Measurements from ENCODE around the gene GTPBP6.
A peak's percentile ranks its signal among the peaks of the same experiment; 100 is the strongest.
"Not testable (repeated sequence)": the region's sequence is repeated elsewhere in the genome, so short reads cannot be mapped to it uniquely, and the experiment has no call there.

Gene GTPBP6

DNA sequence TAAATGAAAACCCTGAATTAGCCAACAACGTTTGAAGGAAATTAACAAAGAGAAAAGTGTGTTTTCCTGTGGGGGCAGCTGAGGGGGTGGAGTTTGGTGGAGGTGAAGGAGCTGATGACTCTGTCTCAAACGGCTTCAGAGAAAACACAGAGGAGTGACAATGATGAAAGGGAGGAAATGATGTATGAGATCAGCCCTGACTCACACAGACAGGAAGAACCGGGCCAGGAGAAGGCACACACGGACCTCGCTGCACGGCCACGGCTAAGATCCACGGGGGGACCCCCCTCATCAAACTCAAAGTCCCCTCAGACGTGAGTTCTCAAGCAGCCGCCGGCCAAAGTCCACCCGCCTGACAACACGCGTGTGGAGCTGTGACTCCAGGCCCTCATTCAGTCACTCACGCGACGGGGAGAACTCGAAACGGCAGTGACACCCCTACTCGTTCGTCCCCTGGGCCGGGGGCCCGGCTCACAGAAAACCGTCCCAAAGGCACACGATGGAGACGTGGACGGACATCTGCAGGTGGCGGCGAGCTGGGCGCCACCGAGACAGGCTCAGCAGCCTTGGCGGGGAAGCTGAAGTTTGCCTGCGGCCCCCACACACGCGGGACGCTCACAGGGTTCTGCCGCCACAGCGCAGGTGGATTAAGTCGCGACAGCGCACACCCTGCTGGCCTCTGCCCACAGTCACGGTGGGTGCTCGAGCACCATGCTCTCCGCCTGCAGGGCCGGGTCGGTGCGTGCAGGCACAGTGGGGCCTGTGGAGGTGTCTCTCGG is 39.3 kb upstream of the GTPBP6 start:
- no peak overlapping the region for H3K4me3 ChIP-seq (ENCODE audit: low read depth, low read length)
- H3K27ac ChIP-seq (ENCODE audit: low read depth, low read length): peak overlapping the region; percentile 12; the same call in 1 of the 2 replicates
- peaks cover 8% of the 10 kb centered on the region for H3K4me1 ChIP-seq (ENCODE audit: control insufficient read depth, insufficient read depth, low read length, unreplicated experiment)
- H3K36me3 ChIP-seq (ENCODE audit: insufficient read depth, low read length): peaks cover 31% of the 10 kb centered on the region
- H2AFZ ChIP-seq (ENCODE audit: low read length, unreplicated experiment): no peak overlapping the region
- H3K27me3 ChIP-seq (ENCODE audit: insufficient read depth, low read length): no peaks in the 10 kb centered on the region
- peaks cover 12% of the 10 kb centered on the region for H3K79me2 ChIP-seq (ENCODE audit: control insufficient read depth, insufficient read depth, low read length, unreplicated experiment)

DNA sequence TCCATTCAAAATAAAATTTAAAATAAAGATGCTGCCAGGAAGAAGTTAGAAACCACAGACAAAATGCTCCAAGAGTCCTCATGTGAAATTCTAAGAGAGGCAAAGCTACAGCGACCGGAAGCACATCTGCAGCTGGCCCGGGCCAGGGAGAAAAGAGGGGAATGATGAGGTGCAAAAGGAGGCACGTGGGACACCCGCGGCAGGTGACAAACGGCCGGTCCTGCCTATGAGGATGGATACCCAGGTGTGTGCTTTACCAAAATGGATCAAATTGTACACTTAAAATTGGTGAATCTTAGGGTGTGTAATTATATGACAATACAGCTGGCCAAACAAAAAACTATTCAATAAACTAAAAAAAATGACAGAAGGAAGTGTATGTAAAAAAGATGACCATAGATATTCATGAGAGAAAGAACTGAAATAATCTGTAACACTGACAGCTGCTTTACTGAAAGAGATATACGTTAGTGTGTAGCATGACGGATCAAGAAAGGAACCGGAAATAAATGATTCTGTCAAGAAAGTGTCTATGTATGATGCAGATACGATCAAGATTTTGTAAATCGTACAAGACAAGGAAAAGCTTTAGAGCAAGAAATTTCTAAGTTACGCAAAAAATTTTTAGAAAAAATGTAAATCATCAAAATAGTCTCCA is 38.6 kb upstream of the GTPBP6 start:
- H3K36me3 ChIP-seq (ENCODE audit: insufficient read depth, low read length): peaks cover 36% of the 10 kb centered on the region
- H3K4me3 ChIP-seq (ENCODE audit: low read depth, low read length): no peak overlapping the region
- peaks cover 8% of the 10 kb centered on the region for H3K4me1 ChIP-seq (ENCODE audit: control insufficient read depth, insufficient read depth, low read length, unreplicated experiment)
- no peak overlapping the region for H2AFZ ChIP-seq (ENCODE audit: low read length, unreplicated experiment)
- H3K27ac ChIP-seq (ENCODE audit: low read depth, low read length): peak overlapping the region; percentile 12; the same call in 1 of the 2 replicates
- H3K79me2 ChIP-seq (ENCODE audit: control insufficient read depth, insufficient read depth, low read length, unreplicated experiment): peaks cover 12% of the 10 kb centered on the region
- no peaks in the 10 kb centered on the region for H3K27me3 ChIP-seq (ENCODE audit: insufficient read depth, low read length)

DNA sequence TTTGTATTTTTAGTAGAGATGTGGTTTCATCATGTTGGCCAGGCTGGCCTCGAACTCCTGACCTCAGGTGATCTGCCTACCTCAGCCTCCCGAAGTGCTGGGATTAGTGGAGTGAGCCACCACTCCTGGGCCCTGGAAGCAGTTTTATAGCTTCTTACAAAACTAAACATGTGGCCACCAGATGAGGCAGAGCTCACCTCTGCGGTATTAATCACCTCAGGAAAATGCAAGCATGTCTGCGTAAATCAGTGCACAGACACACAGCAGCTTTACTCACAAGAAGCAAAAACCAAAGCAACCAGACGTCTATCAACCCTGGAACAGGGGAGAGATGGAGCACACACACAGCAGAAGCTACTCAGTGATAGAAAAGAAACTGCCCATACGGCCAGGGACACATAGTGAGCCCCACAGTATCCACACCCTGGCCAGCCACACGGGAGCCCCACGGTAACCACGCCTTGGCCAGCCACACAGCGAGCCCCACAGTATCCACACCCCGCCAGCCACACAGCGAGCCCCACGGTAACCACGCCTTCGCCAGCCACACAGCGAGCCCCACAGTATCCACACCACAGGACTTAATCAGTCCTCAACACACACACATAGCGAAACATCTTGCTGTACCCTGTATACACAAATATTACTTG is 37.9 kb upstream of the GTPBP6 start:
- Histone ChIP-seq H3K4me3 (ENCODE audit: low read depth, low read length) (no peak overlapping the region), H3K79me2 (ENCODE audit: control insufficient read depth, insufficient read depth, low read length, unreplicated experiment) (peaks cover 12% of the 10 kb centered on the region), H3K27ac (ENCODE audit: low read depth, low read length) (no peak overlapping the region), H3K4me1 (ENCODE audit: control insufficient read depth, insufficient read depth, low read length, unreplicated experiment) (peaks cover 8% of the 10 kb centered on the region), H2AFZ (ENCODE audit: low read length, unreplicated experiment) (no peak overlapping the region), H3K27me3 (ENCODE audit: insufficient read depth, low read length) (no peaks in the 10 kb centered on the region), H3K36me3 (ENCODE audit: insufficient read depth, low read length) (peaks cover 35% of the 10 kb centered on the region)

DNA sequence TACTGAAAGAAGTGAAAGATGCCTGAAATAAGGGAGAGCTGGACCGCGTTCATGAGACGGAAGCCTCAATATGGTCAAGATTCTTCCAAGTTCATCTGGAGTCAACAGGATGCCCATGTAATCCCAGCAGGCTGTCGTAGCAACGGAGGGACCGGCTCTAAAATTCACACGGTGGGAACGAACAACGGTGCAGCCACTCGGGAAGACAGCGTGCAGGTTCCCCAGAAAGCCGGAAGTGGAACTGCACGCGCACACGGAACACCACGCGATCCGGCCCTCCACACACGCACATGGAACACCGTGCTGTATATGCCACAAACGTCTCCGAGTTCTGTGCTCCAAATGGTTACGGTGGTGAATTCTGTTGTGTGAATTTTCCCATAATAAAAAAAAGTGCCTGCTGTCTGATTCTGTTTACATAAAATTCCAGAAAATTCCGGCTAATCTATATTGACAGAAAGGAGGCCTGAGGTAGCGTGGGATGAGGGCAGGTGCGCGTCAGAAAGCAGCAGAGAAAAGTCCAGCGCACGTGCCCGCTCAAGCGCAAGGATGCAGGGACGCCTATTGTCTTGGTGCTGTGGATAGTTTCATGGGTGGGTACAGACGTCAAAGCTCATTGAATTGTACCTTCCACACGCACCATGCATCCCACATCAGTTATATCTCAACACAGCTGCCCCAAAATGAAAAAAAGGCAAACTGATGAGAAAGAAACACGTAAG is 36.9 kb upstream of the GTPBP6 start:
- peaks cover 27% of the 10 kb centered on the region for H3K36me3 ChIP-seq (ENCODE audit: insufficient read depth, low read length)

DNA sequence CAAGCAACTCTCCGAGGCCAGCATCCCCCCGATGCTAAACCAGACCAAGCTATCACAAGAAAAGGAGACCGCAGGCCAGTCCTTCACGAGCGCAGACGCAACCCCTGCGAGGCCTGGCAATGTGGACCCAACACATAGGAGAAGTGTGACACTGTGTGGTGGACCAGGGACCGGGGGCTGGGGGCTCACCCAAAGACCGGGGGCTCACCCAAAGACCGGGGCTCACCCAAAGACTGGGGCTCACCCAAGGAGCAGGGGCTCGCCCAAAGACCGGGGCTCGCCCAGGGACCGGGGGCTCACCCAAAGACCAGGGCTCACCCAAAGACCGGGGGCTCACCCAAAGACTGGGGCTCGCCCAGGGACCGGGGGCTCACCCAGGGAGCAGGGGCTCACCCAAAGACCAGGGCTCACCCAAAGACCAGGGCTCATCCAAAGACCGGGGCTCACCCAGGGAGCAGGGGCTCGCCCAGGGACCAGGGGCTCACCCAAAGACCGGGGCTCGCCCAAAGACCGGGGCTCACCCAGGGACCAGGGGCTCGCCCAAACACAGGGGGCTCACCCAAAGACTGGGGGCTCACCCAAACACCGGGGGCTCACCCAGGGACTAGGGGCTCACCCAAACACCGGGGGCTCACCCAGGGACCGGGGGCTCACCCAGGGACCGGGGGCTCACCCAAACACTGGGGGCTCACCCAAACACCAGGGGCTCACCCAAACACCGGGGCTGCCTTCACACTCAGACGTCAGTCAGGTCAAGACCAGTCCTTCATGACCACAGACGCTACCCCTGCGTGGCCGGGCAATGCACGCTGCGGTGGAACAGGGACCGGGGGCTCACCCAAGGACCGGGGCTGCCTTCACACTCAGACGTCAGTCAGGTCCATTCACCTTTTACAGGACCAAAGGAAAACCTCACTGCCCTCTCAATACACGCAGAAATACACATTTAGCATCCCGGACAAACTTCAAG is 35.3 kb upstream of the GTPBP6 start:
- H3K79me2 ChIP-seq (ENCODE audit: control insufficient read depth, insufficient read depth, low read length, unreplicated experiment): peaks cover 12% of the 10 kb centered on the region

More for the DNA sequence above, 36.9 kb upstream of the GTPBP6 start:
- Histone ChIP-seq H2AFZ (ENCODE audit: low read length, unreplicated experiment) (no peak overlapping the region), H3K4me1 (ENCODE audit: control insufficient read depth, insufficient read depth, low read length, unreplicated experiment) (peaks cover 8% of the 10 kb centered on the region), H3K4me3 (ENCODE audit: low read depth, low read length) (no peak overlapping the region), H3K27ac (ENCODE audit: low read depth, low read length) (no peak overlapping the region), H3K27me3 (ENCODE audit: insufficient read depth, low read length) (no peaks in the 10 kb centered on the region), H3K79me2 (ENCODE audit: control insufficient read depth, insufficient read depth, low read length, unreplicated experiment) (peaks cover 12% of the 10 kb centered on the region)

DNA sequence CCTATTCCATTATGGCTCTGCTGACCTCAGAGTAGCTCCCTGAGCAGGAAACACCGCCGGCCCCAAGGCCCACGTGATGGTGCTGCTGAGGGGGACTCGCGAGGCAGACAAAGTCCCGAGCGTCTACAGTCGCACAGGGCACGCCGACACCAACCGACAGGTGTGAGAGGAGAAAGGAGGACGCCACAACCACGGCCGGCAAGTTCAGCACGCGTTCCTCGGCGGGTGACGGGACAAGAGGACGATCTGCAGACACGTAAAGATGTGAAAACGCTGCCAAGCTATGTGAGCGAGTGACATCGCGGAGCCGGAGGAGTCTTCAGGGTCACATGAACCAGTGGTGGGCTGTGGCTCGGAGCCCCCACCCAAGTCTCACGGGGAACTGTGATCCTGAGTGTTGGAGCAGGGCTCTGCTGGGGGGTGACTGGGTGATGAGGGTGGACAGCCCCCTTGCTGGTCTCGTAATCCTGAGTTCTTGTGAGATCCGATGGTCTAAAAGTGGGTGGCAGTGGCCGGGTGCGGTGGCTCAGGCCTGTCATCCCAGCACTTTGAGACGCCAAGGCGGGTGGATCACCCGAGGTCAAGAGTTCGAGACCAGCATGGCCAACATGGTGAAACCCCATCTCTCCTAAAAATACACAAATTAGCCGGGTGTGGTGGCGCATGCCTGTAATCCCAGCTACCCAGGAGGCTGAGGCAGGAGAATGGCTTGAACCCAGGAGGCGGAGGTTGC is 34.2 kb upstream of the GTPBP6 start:
- Histone ChIP-seq H3K27me3 (ENCODE audit: insufficient read depth, low read length) (no peaks in the 10 kb centered on the region), H3K4me1 (ENCODE audit: control insufficient read depth, insufficient read depth, low read length, unreplicated experiment) (peaks cover 5% of the 10 kb centered on the region), H3K4me3 (ENCODE audit: low read depth, low read length) (no peak overlapping the region), H3K79me2 (ENCODE audit: control insufficient read depth, insufficient read depth, low read length, unreplicated experiment) (peaks cover 12% of the 10 kb centered on the region), H2AFZ (ENCODE audit: low read length, unreplicated experiment) (no peak overlapping the region), H3K36me3 (ENCODE audit: insufficient read depth, low read length) (peaks cover 7% of the 10 kb centered on the region; the same call in 1 of the 2 replicates), H3K27ac (ENCODE audit: low read depth, low read length) (no peak overlapping the region)

More for the DNA sequence above, 35.3 kb upstream of the GTPBP6 start:
- Histone ChIP-seq H2AFZ (ENCODE audit: low read length, unreplicated experiment) (no peak overlapping the region), H3K27me3 (ENCODE audit: insufficient read depth, low read length) (no peaks in the 10 kb centered on the region), H3K36me3 (ENCODE audit: insufficient read depth, low read length) (peaks cover 14% of the 10 kb centered on the region; the same call in 1 of the 2 replicates), H3K4me1 (ENCODE audit: control insufficient read depth, insufficient read depth, low read length, unreplicated experiment) (peaks cover 8% of the 10 kb centered on the region), H3K27ac (ENCODE audit: low read depth, low read length) (no peak overlapping the region), H3K4me3 (ENCODE audit: low read depth, low read length) (no peak overlapping the region)

DNA sequence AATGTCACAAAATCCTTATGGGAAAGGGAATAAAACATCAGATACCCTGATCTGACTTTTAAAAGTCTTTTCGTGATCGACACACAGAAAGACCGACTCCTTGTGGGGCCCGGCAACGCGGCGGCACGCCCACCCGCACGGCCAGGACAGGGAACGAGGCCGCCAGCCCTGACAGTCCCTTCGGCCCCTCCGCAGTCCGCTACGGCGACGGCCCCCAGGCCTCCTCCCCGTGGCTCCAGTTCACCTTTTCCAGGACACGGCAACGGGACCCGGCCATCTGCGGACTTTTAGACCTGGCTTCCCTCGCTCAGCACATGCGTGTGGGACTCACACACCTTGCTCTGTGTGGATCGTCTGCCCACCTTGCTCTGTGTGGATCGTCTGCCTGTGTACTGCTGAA is 33.6 kb upstream of the GTPBP6 start:
- Histone ChIP-seq H3K79me2 (ENCODE audit: control insufficient read depth, insufficient read depth, low read length, unreplicated experiment) (peaks cover 12% of the 10 kb centered on the region), H3K27ac (ENCODE audit: low read depth, low read length) (no peak overlapping the region), H3K36me3 (ENCODE audit: insufficient read depth, low read length) (peaks cover 10% of the 10 kb centered on the region; the same call in 1 of the 2 replicates)

DNA sequence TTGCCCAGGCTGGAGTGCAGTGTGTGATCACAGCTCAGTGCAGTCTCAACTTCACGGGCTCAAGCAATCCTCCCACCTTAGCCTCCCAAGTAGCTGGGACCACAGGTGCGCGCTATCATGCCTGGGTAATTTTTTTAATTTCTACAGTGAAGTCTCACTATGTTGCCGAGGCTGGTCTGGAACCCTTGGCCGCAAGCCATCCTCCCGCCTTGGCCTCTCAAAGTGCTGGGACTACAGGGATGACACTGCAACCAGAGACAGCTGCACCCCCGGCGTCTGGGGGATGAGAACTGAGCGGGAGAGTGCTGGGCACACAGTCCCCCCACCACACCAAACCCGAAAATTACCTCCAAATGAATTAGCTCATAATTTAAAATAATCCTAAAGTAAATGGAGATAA is 33.1 kb upstream of the GTPBP6 start:
- Histone ChIP-seq H3K4me3 (ENCODE audit: low read depth, low read length) (no peak overlapping the region), H3K79me2 (ENCODE audit: control insufficient read depth, insufficient read depth, low read length, unreplicated experiment) (peaks cover 9% of the 10 kb centered on the region), H3K36me3 (ENCODE audit: insufficient read depth, low read length) (peaks cover 14% of the 10 kb centered on the region; the same call in 1 of the 2 replicates), H3K4me1 (ENCODE audit: control insufficient read depth, insufficient read depth, low read length, unreplicated experiment) (no peaks in the 10 kb centered on the region), H2AFZ (ENCODE audit: low read length, unreplicated experiment) (no peak overlapping the region), H3K27me3 (ENCODE audit: insufficient read depth, low read length) (no peaks in the 10 kb centered on the region), H3K27ac (ENCODE audit: low read depth, low read length) (no peak overlapping the region)

More for the DNA sequence above, 33.6 kb upstream of the GTPBP6 start:
- Histone ChIP-seq H2AFZ (ENCODE audit: low read length, unreplicated experiment) (no peak overlapping the region), H3K27me3 (ENCODE audit: insufficient read depth, low read length) (no peaks in the 10 kb centered on the region), H3K4me1 (ENCODE audit: control insufficient read depth, insufficient read depth, low read length, unreplicated experiment) (peaks cover 1% of the 10 kb centered on the region), H3K4me3 (ENCODE audit: low read depth, low read length) (no peak overlapping the region)

DNA sequence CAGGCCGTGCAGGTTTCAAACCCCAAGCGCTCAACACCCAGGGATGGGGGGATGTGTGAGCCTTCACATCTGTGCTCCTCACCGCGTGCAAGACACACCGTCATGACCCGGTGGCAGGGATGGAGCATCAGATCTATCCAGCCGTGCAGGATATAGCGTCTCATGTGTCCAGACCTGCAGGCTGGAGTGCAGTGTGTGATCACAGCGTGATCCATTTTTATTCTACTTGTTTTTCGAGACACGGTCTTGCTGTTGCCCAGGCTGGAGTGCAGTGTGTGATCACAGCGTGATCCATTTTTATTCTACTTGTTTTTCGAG is 32.7 kb upstream of the GTPBP6 start:
- not testable (repeated sequence) for H3K79me2 ChIP-seq (ENCODE audit: control insufficient read depth, insufficient read depth, low read length, unreplicated experiment); H3K27me3 ChIP-seq (ENCODE audit: insufficient read depth, low read length); H3K4me1 ChIP-seq (ENCODE audit: control insufficient read depth, insufficient read depth, low read length, unreplicated experiment); H3K4me3 ChIP-seq (ENCODE audit: low read depth, low read length); H2AFZ ChIP-seq (ENCODE audit: low read length, unreplicated experiment); H3K27ac ChIP-seq (ENCODE audit: low read depth, low read length)
- H3K36me3 ChIP-seq (ENCODE audit: insufficient read depth, low read length): peaks cover 18% of the 10 kb centered on the region; the same call in 1 of the 2 replicates
